GM21423 (cell line): Measurements from ENCODE around the gene CHN2.

ENCODE experiments used
- ATAC-seq: cut with Tn5 transposase; IDR thresholded peaks from one replicate; pipeline ENCODE4 v1.9.1; 2021; ENCODE audit warnings: mild to moderate bottlenecking, moderate library complexity; ENCODE audit not compliant: unreplicated experiment

CHN2 gene

GRCh38 chr7:29421010-29421956 lies 226.7 kb downstream of the CHN2 start:
- no peak for ATAC-seq

DNA sequence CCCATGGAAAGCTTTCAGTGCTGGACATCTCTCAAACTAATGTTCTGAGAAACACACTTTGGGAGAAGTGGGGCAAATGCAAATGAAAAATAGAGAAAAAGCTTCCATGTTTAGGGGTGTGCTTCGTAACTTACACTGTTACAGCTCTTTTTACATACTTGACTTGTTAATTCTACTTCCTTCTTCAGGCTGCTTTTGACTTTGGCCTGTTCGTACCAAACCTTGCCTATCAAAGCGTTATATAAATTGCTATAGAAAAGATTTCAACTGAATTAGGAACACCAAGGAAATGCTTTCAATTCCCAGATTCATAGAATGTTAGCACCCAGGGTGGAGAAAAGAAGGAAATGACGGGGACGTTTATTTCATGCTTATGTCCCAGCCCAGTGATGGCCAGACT lies 228.3 kb downstream of the CHN2 start:
- no peak for ATAC-seq

- ATAC-seq: no peak
Measured at GRCh38 chr7:29424295-29424983, 229.9 kb downstream of the CHN2 start.

DNA sequence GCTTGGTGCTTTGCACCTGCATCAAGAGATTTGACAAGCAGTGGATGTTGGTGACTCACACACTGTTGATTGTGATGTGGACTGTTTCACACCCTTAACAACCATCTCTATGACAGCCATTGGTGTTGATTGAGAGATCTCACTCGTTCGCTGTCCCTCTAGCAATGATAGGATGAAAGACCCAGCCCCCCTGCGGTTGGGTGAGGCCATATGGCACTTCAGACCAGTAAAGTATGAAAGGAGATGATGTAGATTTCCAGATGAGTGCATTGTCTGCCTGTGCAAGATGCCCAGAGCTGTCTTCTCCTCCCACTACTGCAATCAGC lies 230.4 kb downstream of the CHN2 start:
- no peak for ATAC-seq

- ATAC-seq: no peak
Measured at GRCh38 chr7:29426587-29426986, 232.0 kb downstream of the CHN2 start.

DNA sequence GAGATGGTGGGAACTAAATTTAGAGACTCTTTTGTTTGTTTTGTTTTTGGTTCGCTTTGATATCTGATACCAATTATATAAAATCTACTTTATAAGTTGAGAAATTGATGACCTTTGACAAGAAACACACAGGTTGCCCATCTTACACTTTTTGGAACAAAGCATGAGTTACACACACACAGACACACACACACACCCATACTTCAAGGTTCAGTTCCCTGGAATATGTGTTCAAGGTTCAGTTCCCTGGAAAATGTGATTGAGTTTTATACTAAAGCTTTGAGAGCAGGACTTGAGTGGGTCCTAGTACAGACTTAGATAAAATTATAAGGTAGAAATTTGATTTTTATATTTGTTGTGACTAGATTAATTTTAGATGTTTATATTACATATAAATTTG lies 234.8 kb downstream of the CHN2 start:
- no peak for ATAC-seq

DNA sequence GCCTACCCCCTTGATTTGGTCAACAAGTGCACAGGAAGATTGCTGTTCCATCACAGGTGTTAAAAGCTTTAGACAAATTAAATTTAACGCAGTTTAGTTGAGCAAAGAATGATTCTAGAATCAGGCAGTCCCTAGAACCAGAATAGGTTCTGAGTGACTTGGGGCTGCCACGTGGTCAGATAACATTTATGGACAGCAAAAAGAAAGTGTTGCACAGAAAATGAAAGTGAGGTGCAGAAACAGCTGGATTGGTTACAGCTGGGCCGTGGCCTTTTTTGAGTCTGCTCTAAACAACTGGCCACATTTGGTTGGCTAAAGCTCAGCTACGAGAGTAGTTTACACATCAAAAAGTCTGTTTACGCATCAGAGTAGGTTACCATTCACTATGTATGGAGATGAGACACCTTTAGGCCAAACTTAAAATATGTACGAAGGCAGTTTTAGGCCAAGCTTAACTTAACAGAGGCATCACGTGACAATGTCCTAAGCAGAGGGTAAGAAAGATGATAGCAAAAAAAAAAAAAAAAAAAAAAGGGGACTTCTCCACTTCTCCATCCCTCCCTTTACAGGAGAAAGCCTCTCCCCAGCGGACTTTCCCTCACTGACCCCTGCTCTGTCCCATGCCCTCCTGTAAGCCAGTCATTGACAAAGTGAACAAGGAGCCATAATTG lies 235.8 kb downstream of the CHN2 start:
- ATAC-seq: no peak

DNA sequence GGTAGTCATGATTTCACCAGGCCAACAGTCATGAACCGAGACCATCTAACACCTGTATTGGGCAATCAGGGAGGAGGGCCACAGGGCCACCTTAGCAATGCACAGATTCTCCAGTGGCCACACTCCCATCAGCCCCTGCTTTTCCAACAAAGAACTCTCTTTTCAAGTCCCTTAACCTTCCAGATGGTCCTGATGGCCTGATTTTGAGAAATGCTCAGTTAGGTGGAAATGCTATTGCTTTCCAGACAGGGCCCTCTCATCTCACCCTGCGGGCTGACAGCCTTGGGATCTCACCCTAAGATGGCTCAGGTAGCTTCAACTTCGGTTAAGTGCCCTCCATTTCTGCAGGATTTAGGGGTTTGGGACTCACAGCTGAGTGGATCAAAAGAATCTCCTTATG lies 237.1 kb downstream of the CHN2 start:
- no peak for ATAC-seq

DNA sequence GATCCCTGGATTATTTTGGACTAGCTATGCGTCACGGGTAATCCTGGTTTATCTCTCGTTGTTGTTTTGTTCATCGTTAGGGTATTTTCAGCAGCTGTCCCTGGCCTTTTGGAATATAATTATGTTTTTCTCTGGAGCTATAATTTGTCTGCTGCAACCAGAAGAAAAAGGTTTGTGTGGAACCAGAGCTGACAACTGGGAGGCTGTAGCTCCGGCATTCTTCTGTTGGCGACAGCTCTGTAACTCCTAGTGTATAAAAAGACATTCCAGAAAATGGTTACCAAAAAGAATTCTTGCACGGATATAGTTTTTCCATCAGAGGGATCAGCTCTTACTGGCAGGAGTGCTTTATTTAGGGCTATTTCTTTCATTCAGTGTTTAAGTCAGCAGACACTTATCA lies 238.1 kb downstream of the CHN2 start:
- no peak for ATAC-seq

DNA sequence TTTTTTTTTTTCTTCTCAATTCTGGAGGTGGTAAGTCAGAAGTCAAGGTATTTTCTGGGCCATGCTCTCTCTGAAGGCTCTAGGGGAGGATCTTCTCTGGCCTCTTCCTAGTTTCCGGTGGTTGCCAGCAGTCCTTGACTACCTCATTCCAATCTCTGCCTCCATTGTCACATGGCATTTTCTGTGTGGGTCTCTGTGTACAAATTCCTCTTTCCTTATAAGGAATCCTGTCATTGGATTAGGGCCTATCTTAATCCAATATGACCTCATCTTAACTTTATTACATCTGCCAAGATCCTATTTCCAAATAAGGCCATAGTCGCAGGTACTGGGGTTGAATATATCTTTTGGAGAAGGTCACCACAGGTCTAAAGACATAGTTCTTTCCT lies 239.8 kb downstream of the CHN2 start:
- ATAC-seq: no peak

- ATAC-seq: no peak
Measured at GRCh38 chr7:29435167-29435566, 240.6 kb downstream of the CHN2 start.

GRCh38 chr7:29435902-29436301 lies 241.3 kb downstream of the CHN2 start:
- ATAC-seq: no peak

DNA sequence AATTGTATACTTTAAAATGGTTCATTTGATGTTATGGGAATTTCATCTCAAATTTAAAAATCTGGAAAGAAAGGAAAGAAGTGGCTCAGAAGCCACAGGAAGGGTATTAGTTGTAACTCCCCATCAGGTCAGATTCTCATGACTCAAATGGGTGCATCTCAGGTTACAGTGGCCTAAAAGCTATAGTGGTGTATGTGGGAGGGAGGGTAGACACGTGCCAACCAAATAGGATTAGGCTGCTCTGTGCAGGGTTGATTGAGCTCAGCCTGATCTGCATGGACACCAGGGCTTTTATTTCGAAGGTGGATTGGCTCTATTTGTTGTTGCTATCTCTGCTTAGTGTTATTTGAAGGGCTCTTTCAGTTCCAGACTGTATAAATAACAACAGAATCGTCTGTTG lies 247.6 kb downstream of the CHN2 start:
- no peak for ATAC-seq

- no peak for ATAC-seq
Measured at GRCh38 chr7:29443552-29443951, 249.0 kb downstream of the CHN2 start.

- ATAC-seq: no peak
Measured at GRCh38 chr7:29444267-29444666, 249.7 kb downstream of the CHN2 start.

GRCh38 chr7:29445736-29446135 lies 251.2 kb downstream of the CHN2 start:
- ATAC-seq: no peak

DNA sequence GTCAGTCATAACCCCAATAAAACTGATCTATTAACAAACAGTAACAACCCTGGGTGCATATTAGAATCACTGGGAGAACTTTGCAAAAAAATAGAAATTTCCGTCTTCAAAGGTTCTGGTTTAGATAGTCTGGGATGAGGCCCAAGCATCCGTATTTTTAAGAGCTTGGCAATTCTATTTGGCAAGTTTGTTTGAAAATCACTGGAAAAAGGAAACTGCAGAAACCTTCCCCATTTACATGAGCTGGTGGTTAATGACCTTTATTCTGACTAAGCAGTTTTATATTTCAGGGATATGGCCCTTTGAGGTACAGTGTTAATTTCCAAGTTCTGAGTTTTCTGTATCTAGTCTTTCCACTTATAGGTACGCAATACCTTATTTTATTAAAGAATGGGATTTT lies 253.3 kb downstream of the CHN2 start:
- ATAC-seq: no peak

GRCh38 chr7:29449569-29450260 lies 255.1 kb downstream of the CHN2 start:
- ATAC-seq: no peak

DNA sequence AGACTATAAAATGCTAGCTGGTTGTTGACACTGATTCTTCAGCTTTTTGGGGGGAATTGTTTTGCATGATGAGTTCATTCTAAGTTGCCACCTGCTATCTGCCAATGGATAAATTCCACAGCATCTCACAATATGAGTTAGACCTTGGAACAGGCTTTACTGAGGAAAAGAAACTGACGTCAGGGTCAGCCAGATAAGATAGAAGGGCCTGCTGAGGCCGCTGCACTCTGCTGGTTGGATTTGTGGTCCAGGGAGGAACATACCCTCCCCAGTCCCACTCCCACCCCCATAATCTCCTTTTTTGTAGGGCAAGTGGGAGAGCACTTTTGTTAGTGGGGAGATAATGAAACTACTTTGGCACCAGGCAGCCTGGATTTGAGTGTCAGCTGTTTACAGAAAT lies 258.4 kb downstream of the CHN2 start:
- ATAC-seq: no peak

DNA sequence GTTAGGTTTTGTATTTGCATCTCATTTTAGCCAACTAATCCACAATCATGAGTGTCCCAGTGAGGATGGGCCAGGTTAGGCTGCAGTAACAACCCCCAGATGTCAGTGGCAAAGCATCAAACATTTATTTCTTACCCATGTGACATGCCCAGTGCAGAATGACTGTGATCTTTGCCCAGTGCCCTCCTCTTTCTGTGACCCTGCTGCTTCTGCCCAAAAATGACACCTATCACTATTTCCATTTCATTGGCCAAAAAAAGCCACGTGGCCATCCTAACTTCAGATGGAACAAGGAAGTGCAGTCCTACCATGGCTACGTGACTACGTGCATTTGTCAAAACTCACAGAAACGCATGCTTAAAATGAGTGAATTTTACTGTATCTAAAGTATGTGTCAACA lies 259.9 kb downstream of the CHN2 start:
- no peak for ATAC-seq

GRCh38 chr7:29454899-29455451 lies 260.4 kb downstream of the CHN2 start:
- no peak for ATAC-seq
